DND-41 (cell line): ENCODE results near the gene TCERG1L.
"Not testable (repeated sequence)": the region's sequence is repeated elsewhere in the genome, so short reads cannot be mapped to it uniquely, and the experiment has no call there.

Source experiments
- CTCF ChIP-seq: IDR thresholded peaks from 2 replicates; pipeline ENCODE4 v1.5.1; 2012; ENCODE audit warnings: borderline replicate concordance, low read length, moderate library complexity, mild to moderate bottlenecking; ENCODE audit not compliant: poor library complexity, severe bottlenecking; ENCODE audit errors: extremely low read depth
- EZH2 ChIP-seq: IDR thresholded peaks from 3 replicates; pipeline ENCODE4 v1.6.1; 2012; ENCODE audit warnings: borderline replicate concordance, low read depth, mild to moderate bottlenecking, moderate library complexity, low read length, inconsistent platforms; ENCODE audit not compliant: severe bottlenecking

DNA sequence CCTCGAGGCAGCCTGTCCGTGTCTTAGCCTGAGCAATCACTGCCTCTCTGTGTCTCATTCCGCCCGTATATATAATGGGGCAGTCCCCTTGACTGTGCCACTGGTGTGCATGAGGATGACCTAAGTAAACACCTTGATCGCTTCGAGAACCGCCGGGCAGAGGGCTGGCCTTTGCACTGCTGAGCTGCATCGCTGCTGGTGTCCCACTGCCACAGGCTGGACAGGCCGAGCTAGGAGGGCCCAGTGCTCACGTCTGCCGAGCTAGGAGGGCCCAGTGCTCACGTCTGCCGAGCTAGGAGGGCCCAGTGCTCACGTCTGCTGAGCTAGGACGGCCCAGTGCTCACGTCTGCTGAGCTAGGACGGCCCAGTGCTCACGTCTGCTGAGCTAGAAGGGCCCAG is 232.6 kb downstream of the TCERG1L start:
- not testable (repeated sequence) for TF ChIP-seq CTCF, EZH2
